CD4-positive, alpha-beta T cell treated with Interleukin-2 at 100 ng/mL for 4 hours (primary cell): Measurements from ENCODE around the gene MTPN.

ENCODE experiments used
- DNase-seq: peaks from one replicate; pipeline ENCODE4 v3.0.0-alpha.2; 2020; ENCODE audit warnings: low spot score

Gene MTPN

DNA sequence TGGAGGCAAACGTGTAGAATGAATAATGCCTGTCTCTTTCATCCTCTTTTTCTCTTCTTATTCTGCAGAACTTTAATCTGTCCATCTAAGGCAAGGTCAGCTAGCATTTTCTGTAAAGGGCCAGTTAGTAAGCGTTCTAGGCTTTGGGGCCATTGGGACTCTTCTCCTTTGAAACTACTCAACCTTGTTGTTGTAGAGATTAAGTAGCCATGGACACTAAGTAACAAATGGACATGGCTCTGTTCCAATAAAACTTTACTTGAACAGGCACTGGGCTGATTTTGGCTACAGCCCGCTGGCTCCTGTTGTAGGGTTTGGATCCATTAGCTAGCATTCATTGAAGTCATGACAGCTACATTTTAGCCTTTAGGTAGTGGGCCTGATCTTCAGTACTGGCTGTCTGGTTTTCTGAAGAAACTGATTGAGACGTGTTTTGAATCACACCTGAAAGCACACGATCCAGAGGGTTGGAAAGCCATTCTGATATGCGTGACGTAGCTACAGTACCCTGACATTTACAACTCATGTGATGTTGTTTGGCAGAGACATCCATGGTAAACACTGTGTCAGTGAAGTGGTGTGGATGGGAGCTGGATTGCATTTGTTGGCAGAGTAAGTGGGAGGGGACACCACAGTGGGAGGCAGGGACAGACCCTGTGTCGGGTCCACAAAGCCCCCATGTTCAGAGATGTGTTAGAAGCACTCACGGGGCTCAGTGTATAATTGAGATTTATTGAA is 92.5 kb downstream of the MTPN start:
- DNase-seq: no peak

- DNase-seq: no peak
These were observed 97.9 kb downstream of the MTPN start for GRCh38 chr7:135879233-135879632.

DNA sequence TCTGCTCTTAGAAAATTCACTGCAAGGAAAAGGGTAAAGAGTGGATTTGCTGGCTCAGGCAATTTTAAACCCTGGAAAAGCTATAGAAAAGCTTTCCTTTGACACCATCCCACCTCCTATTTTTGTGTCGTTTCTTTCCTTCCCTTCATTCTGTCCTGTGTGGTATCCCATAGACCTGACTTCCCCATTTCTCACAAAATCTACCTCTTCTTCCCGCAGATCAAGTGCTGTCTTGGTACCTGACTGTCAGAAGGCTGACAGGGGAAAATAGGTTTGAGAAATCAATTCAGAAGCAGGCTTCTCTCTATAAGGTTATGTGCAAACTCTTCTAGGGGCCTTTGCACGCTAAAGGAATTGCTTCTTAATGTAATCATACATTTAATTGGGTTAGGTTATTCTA is 98.9 kb downstream of the MTPN start:
- DNase-seq: no peak

DNA sequence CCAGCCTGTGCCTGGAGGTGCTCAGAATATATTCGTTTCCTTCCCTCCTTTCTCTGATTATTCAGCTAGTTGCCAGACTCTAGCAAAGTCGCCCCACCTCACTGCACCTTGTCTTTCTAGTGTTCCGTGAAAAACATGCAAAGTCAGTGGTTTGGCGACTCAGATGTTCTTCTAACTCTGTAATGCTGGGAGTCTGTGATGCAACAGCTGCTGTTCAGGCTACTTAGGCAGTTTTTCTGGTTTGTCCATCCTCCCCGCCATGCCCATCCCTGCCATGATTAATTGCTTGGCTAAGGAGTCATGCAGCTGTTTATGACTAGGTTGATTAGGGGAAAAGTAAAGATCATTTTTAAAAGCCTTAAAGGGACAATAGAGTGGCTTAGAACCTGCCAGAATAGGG is 99.4 kb downstream of the MTPN start:
- no peak for DNase-seq
